Upper lobe of left lung (tissue), 4 donors: Measurements from ENCODE around the gene S100A2.

Experiments used
- CTCF ChIP-seq, 6 experiments: fragments of 450-650 bp in 4 of 6; fragments of 200-600 bp in 2 of 6; sonication (generic) in 2 of 6; IDR thresholded peaks; one replicate each; pipeline ENCODE4 v1.5.1; 2016 to 2019; ENCODE audit warnings: antibody characterized with exemption in 6 of 6
- EP300 ChIP-seq, 4 donors: sonication (generic); formaldehyde crosslinking; IDR thresholded peaks; one replicate each; pipeline ENCODE4 v1.5.1; 2017; ENCODE audit warnings: antibody characterized with exemption in 4 of 4, control low read depth in 2 of 4
- POLR2A ChIP-seq, 4 donors: fragments of 450-650 bp; IDR thresholded peaks; one replicate each; pipeline ENCODE4 v1.5.1; 2016 to 2017; ENCODE audit warnings: antibody characterized with exemption in 4 of 4, mild to moderate bottlenecking in 2 of 4
- POLR2AphosphoS5 ChIP-seq, 2 donors: sonication (generic); formaldehyde crosslinking; IDR thresholded peaks; one replicate each; pipeline ENCODE4 v1.5.1; 2017; ENCODE audit warnings: antibody characterized with exemption in 2 of 2

DNA sequence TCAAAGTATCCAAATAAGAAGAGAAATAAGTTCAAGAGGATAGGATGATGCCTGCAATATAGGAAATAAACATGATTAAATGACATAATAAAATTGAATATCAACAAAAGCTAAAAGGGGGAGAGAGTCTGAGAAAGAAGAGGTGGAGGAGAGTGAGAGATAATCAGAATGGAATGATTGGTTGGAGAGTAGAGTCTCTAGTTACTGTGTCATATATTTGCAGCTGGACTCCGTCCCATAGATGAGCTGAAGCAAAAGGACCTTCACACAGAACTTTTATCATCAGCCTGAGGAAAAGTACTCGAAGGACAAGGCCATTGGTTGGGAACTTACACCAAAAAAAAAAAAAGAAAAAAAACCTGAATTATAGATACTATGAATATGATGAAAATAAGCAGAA lies 22.8 kb upstream of the S100A2 start:
- TF ChIP-seq POLR2A (IDR thresholded peaks at IDR 0.05) (no peak), CTCF (IDR thresholded peaks at IDR 0.05) (no peak), POLR2AphosphoS5 (IDR thresholded peaks at IDR 0.05) (no peak), EP300 (IDR thresholded peaks at IDR 0.05) (no peak)
